Mucosa of descending colon (tissue), 3 donors: ENCODE measurements around the gene SBF2. TPM values are rescaled to one million over a fixed set of nuclear protein-coding genes. Genes with fewer than 3 reads are reported as not detected.

Source experiments
- ATAC-seq: fragments of 200-7000 bp; cut with Tn5 transposase; one replicate; pipeline ENCODE4 v1.9.1; 2020; ENCODE audit warnings: mild to moderate bottlenecking, moderate library complexity
- DNase-seq, 3 donors: peaks; one replicate each; pipeline ENCODE4 v3.0.0-alpha.2; 2020
- H3K36me3 ChIP-seq: fragments of 200-600 bp; one replicate; pipeline ENCODE4 v1.8.0; 2021; ENCODE audit warnings: low read depth, mild to moderate bottlenecking
- H3K4me1 ChIP-seq: fragments of 200-600 bp; one replicate; pipeline ENCODE4 v1.8.0; 2021; ENCODE audit warnings: low read depth, mild to moderate bottlenecking
- H3K4me3 ChIP-seq: fragments of 200-600 bp; one replicate; pipeline ENCODE4 v1.8.0; 2021; ENCODE audit warnings: mild to moderate bottlenecking
- H3K9me3 ChIP-seq: fragments of 200-600 bp; one replicate; pipeline ENCODE4 v1.8.0; 2021; ENCODE audit warnings: mild to moderate bottlenecking
- CTCF ChIP-seq: fragments of 200-600 bp; IDR thresholded peaks from one replicate; pipeline ENCODE4 v1.8.0; 2022; ENCODE audit warnings: antibody characterized with exemption, mild to moderate bottlenecking
- intact Hi-C, 2 donors: fragments of 100-400 bp; cut with DNase I in 1 of 2; cut with micrococcal nuclease in 1 of 2; formaldehyde crosslinking; loops; one replicate each; pipeline versions ENCODE4 v1.11.0 to v1.11.1; 2022; cut with DNase I, micrococcal nuclease
- long read RNA-seq, 2 donors: library from polyadenylated mRNA; unstranded; transcript quantifications; one replicate each; pipeline ENCODE4 v2.0.0, GENCODE V29; 2019 to 2021
- total RNA-seq, 3 donors: library from RNA; stranded (reverse); fragmentation: NEBNext Ultra II Directional in 2 of 3; extraction: Animal tissue kit (Norgen Biotek cat#: 25700) in 2 of 3; gene quantifications; one replicate each; pipeline versions ENCODE4 v1.2.1 to v1.2.4, GENCODE V29; 2021 to 2023
- donor health status: DM: no; HTN: no; CAD: no; lungs with moderate emphysema.
- donor health status: DM: no; HTN: no; CAD: no.
- donor health status: DM: no; HTN: yes; CAD: no.

SBF2 gene
- total RNA-seq = 10 to 100 TPM; 35.2 to 60.3 (median 48.2) TPM
- long read RNA-seq, donor 1, partial matches to known transcripts = 6 of 9 reads
- long read RNA-seq, donor 1, other reads (novel, unspliced or antisense) = 3 of 9 reads
- long read RNA-seq, donor 2, partial matches to known transcripts = 0 of 1 reads
- long read RNA-seq, donor 2, other reads (novel, unspliced or antisense) = 1 of 1 reads

GRCh38 chr11:10293423-10294289 lies at the start of gene SBF2:
Gene SBF2 (minus strand): TSS chr11:10294219. CDS start chr11:10294069, 150 bp downstream.
- DNase-seq (peak; percentile 87 to 90 (median 89)), ATAC-seq (peak; percentile 86)
- Histone ChIP-seq H3K4me1 (peaks cover 12% of the 10 kb centered on the region), H3K36me3 (no peaks in the 10 kb centered on the region), H3K4me3 (peak within 1 kb of the TSS; percentile 87), H3K9me3 (no peaks in the 10 kb centered on the region)
- no peak for TF ChIP-seq CTCF
- intact Hi-C loops = no loop called here

- ATAC-seq = no peak
- no peaks in the 10 kb centered on the region for H3K36me3 ChIP-seq
Observed at GRCh38 chr11:10338287-10338686, 44.3 kb upstream of the SBF2 start.

GRCh38 chr11:10333490-10333889 lies 39.5 kb upstream of the SBF2 start:
- TF ChIP-seq CTCF = no peak
- Histone ChIP-seq H3K9me3 (no peaks in the 10 kb centered on the region), H3K4me3 (no peak overlapping the region), H3K36me3 (no peaks in the 10 kb centered on the region), H3K4me1 (peaks cover 5% of the 10 kb centered on the region)
- DNase-seq (no peak), ATAC-seq (no peak)
- intact Hi-C loops = no loop called here

More at GRCh38 chr11:10338287-10338686, 44.3 kb upstream of the SBF2 start:
- intact Hi-C loops = no loop called here
- H3K4me3 ChIP-seq = no peak overlapping the region
- no peak for TF ChIP-seq CTCF
- DNase-seq = no peak
- no peaks in the 10 kb centered on the region for H3K4me1 ChIP-seq
- H3K9me3 ChIP-seq = no peaks in the 10 kb centered on the region

- TF ChIP-seq CTCF = no peak
- intact Hi-C loops = no loop called here
- Histone ChIP-seq H3K4me1 (peaks cover 11% of the 10 kb centered on the region), H3K36me3 (no peaks in the 10 kb centered on the region), H3K9me3 (no peaks in the 10 kb centered on the region), H3K4me3 (no peak overlapping the region)
- DNase-seq (no peak), ATAC-seq (no peak)
Observed at GRCh38 chr11:10331548-10332289, 37.7 kb upstream of the SBF2 start.

- Histone ChIP-seq H3K4me1 (peaks cover 20% of the 10 kb centered on the region), H3K9me3 (no peaks in the 10 kb centered on the region), H3K4me3 (no peak overlapping the region), H3K36me3 (no peaks in the 10 kb centered on the region)
- ATAC-seq (no peak), DNase-seq (no peak)
- intact Hi-C loops = loop anchor here in 1 of 2 donors (10.0 kb wide), 1 partner anchor 575 kb away; no protein-coding TSS in a partner anchor
- no peak for TF ChIP-seq CTCF
Observed at GRCh38 chr11:10329935-10330334, 35.9 kb upstream of the SBF2 start.
